ENCODE results near the gene GUCA2B.

The GUCA2B gene

GRCh38 chr1:42189931-42190853 is 37.0 kb downstream of the GUCA2B start:
- DNase-seq (ENCODE audit: low read depth), result no peak

- no peak for DNase-seq (ENCODE audit: low read depth)
Measured at GRCh38 chr1:42191319-42191718, 38.1 kb downstream of the GUCA2B start.

GRCh38 chr1:42192106-42192505 is 38.9 kb downstream of the GUCA2B start:
- no peak for DNase-seq (ENCODE audit: low read depth)

GRCh38 chr1:42195841-42196240 is 42.6 kb downstream of the GUCA2B start:
- DNase-seq (ENCODE audit: low read depth), result no peak

GRCh38 chr1:42198251-42198650 is 45.0 kb downstream of the GUCA2B start:
- no peak for DNase-seq (ENCODE audit: low read depth)

- no peak for DNase-seq (ENCODE audit: low read depth)
Measured at GRCh38 chr1:42201986-42202385, 48.8 kb downstream of the GUCA2B start.
